Nasal cavity respiratory epithelium epithelial cell of viscerocranial mucosa (primary cell): ENCODE results near the gene MROH8. TPM values are rescaled to one million over a fixed set of nuclear protein-coding genes. Genes with fewer than 3 reads are reported as not detected.

ENCODE experiments used
- total RNA-seq: library from RNA; depleted of rRNA; stranded (reverse); fragments of >200 nt; gene quantifications from 2 replicates; pipeline ENCODE4 v1.2.3, GENCODE V29; 2014

MROH8 gene
- under 0.01 and 0.43 TPM in 2 replicates for total RNA-seq

GRCh38 chr20:37178839-37179682, at the start of gene MROH8, which contains the start of gene RPN2:
Gene MROH8 (minus strand): TSS chr20:37179548.
Gene RPN2 (plus strand): TSS chr20:37179330. CDS start chr20:37179357, 27 bp downstream.

GRCh38 chr20:37095599-37096414, 83.5 kb downstream of the MROH8 start, which contains the start of gene RBL1:
Gene RBL1 (minus strand): TSS chr20:37095997. CDS start chr20:37095928, 69 bp downstream.

Other genes with a start within 250 kb of the MROH8 start
- gene SAMHD1, start 227.8 kb downstream of the MROH8 start, total RNA-seq = 3.1 and 9.1 TPM in 2 replicates
- 4.1 and 5.5 TPM in 2 replicates for gene RBL1, start 83.6 kb downstream of the MROH8 start, total RNA-seq
- gene RPN2, start 218 bp downstream of the MROH8 start, total RNA-seq = 224 and 279 TPM in 2 replicates
- not detected in 2 replicates for gene GHRH, start 82.3 kb upstream of the MROH8 start, total RNA-seq
- gene MANBAL, start 110.1 kb upstream of the MROH8 start, total RNA-seq = 18.8 and 20.9 TPM in 2 replicates
- 14.4 and 63.5 TPM in 2 replicates for gene SRC, start 166.6 kb upstream of the MROH8 start, total RNA-seq